Smooth muscle cell of the umbilical artery (primary cell): ENCODE data around the gene PCBD2. TPM values are rescaled to one million over a fixed set of nuclear protein-coding genes. Genes with fewer than 3 reads are reported as not detected.

ENCODE experiments used
- total RNA-seq: library from RNA; depleted of rRNA; stranded (reverse); fragments of >200 nt; gene quantifications from 2 replicates; pipeline ENCODE4 v1.2.3, GENCODE V29; 2014

Gene PCBD2
- total RNA-seq = 4.8 and 5.6 TPM in 2 replicates

DNA sequence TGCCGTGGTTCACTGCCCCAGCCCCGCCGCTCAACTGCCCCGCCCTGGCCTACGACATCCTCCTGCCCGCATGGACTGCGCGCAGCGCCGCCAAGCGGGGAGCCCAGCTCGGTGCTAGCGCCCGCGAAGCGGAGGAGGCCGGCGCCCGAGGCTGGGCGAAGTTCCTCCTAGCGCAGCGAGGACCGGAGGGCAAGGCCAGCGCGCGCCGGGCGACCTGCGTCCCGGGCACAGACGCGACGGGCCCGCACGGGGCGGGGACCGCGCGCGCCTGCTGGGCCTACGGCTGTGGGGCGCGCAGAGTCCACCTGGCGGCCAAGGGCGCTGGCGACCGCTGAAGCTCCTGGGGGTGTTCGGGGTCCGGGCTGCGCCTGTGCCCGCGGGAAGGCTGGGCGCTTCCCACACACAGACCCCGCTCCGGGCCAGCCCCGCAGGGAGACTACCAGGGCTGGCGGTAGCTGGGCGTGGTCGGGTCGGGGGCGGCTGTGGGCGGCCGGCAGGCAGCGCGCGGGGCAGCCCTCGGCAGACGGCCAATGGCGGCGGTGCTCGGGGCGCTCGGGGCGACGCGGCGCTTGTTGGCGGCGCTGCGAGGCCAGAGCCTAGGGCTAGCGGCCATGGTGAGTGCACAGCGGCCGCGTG is at the start of gene PCBD2:
PCBD2 (plus strand) TSS at position 522 of the 636 bp plus-strand sequence; CDS start at position 531, 9 bp downstream.

DNA sequence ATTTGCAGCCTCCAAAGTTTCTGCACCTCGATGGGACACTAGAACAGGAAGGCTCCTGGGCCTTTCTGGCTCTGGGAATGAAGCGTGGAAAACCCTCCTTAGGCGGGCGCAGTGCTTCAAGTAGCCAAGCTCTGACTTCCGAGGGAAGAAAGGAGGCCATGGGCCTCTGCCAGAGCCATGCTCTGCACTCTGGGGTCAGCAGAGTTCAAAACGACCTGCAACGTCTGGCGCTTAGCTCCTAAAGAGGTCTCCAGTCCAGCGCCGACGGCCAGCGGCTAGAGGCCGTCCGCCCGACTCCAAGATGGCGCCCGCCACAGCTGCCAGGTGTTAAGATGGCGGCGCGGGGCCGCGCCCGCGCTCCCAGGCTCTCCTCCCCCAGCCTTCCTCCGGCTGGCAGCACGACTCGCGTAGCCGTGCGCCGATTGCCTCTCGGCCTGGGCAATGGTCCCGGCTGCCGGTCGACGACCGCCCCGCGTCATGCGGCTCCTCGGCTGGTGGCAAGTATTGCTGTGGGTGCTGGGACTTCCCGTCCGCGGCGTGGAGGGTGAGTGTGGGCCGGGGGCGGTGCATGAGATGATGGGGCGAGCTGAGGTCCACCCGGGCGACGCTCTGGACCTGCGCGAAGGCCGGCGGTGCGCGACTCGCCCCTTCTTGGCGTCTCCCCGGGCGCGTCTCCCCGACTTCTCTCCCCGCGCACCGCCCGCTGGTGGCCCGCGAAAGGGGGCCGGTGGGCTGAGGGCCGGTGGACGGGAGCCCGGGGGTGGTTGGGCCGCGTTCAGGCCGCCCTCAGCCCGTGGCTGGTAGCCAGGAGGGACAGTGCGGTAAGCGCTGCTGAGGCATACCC is 30.7 kb upstream of the PCBD2 start, which contains the start of gene TXNDC15:
TXNDC15 (plus strand) TSS at position 385 of the 844 bp plus-strand sequence; CDS start at position 442, 57 bp downstream.

DNA sequence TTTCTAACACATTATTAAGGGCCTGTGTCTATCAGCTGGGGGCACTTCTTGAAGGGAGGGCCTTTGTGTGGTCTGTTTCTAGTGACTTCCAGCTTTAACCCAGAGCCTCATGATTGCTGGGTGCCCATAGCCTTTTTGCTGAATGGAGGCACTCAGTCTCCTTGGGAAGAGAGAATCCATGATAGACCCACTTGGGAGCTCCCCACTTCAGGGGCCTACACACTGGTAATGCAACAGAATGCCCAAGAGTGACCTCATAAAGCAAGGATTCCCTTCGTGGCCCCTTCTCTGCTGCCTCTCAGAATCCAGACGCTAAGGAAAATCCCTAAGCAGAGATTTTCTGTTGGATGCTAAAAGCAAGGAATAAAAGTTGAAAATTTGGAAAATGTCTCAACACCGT is 62.7 kb downstream of the PCBD2 start, which contains the start of gene CATSPER3:
CATSPER3 (plus strand) TSS at position 301 of the 400 bp plus-strand sequence; CDS start at position 386, 85 bp downstream.

Other genes starting within 250 kb of the PCBD2 start
- gene CAMLG, start 166.6 kb upstream of the PCBD2 start, total RNA-seq = 26.8 and 33.9 TPM in 2 replicates
- gene DDX46, start 146.4 kb upstream of the PCBD2 start, total RNA-seq = 16.9 and 31.2 TPM in 2 replicates
- 63.0 and 73.2 TPM in 2 replicates for gene C5orf24, start 59.2 kb upstream of the PCBD2 start, total RNA-seq
- 211 and 316 TPM in 2 replicates for gene TXNDC15, start 30.8 kb upstream of the PCBD2 start, total RNA-seq
- gene CATSPER3, start 62.8 kb downstream of the PCBD2 start, total RNA-seq = not detected in 2 replicates
- 29.7 and 35.3 TPM in 2 replicates for gene PITX1, start 129.1 kb downstream of the PCBD2 start, total RNA-seq